Right cardiac atrium (tissue), 5 donors: ENCODE results near the gene TCTN3. TPM values are rescaled to one million over a fixed set of nuclear protein-coding genes. Genes with fewer than 3 reads are reported as not detected.
A peak's percentile ranks its signal among the peaks of the same experiment; 100 is the strongest.
"Not testable (repeated sequence)": the region's sequence is repeated elsewhere in the genome, so short reads cannot be mapped to it uniquely, and the experiment has no call there.

Experiments
- ATAC-seq, 2 donors: fragments of 200-7000 bp; cut with Tn5 transposase; one replicate each; pipeline versions ENCODE4 v1.8.0 to v1.9.1; 2020; ENCODE audit warnings: moderate library complexity in 2 of 2, mild to moderate bottlenecking in 1 of 2
- DNase-seq, 3 donors: peaks; one replicate each; pipeline ENCODE4 v3.0.0-alpha.2; 2020
- H3K27ac ChIP-seq: one replicate; pipeline ENCODE4 v1.5.1; 2013; ENCODE audit warnings: mild to moderate bottlenecking, low read length, control low read depth, moderate library complexity
- H3K27me3 ChIP-seq: one replicate; pipeline ENCODE4 v1.6.1; 2013; ENCODE audit not compliant: control insufficient read depth, insufficient read depth
- H3K4me1 ChIP-seq: one replicate; pipeline ENCODE4 v1.6.1; 2013; ENCODE audit warnings: low read length; ENCODE audit not compliant: control insufficient read depth, insufficient read depth
- H3K4me3 ChIP-seq: one replicate; pipeline ENCODE4 v1.5.1; 2013; ENCODE audit warnings: low read length, control low read depth
- H3K9me3 ChIP-seq: one replicate; pipeline ENCODE4 v1.6.1; 2013; ENCODE audit warnings: low read length; ENCODE audit not compliant: control insufficient read depth
- WGBS: extraction: QIAGEN DNeasy Blood & Tissue Kit; methylation state at CpG from one replicate; pipeline ENCODE4 v1.1.7; 2013; 5-methylcytosine and 5-hydroxymethylcytosine counted together
- intact Hi-C, 4 donors: fragments of 100-400 bp; cut with DNase I; formaldehyde crosslinking; loops; one replicate each; pipeline versions ENCODE4 v1.11.0 to v1.14.0; 2022 to 2023
- long read RNA-seq, 4 donors: library from polyadenylated mRNA; unstranded; transcript quantifications; one replicate each; pipeline ENCODE4 v2.0.0, GENCODE V29; 2020 to 2021
- polyA plus RNA-seq: library from polyadenylated mRNA; stranded (reverse); fragments of 200-250 nt; gene quantifications from one replicate; pipeline ENCODE4 v1.2.3, GENCODE V29; 2013
- total RNA-seq, 4 donors: library from RNA; stranded (reverse); fragmentation: NEBNext Ultra II Directional; extraction: Animal tissue kit (Norgen Biotek cat#: 25700); gene quantifications; one replicate each; pipeline ENCODE4 v1.2.1, GENCODE V29; 2021
- donor health status: healthy with polysubstance abuse.
- donor health status: DM: no; HTN: yes; CAD: no.
- donor health status: DM: no; HTN: no; CAD: no.
- donor health status: DM: no; HTN: yes; CAD: no; lungs with severe emphysema.
- donor health status: DM: yes; HTN: yes; CAD: no.

The TCTN3 gene
- 10 to 100 TPM; 15.3 to 18.5 (median 16.2) TPM for total RNA-seq
- 9.1 TPM for polyA plus RNA-seq
- long read RNA-seq, donor 1, transcript TCTN3-207 (14 exons, 2,739 nt): major isoform, 45 of 53 reads
- long read RNA-seq, donor 1, partial matches to known transcripts: 3 of 53 reads
- long read RNA-seq, donor 1, other reads (novel, unspliced or antisense): 5 of 53 reads
- long read RNA-seq, donor 2, transcript TCTN3-207 (14 exons, 2,739 nt): major isoform, 11 of 11 reads
- long read RNA-seq, donor 2, partial matches to known transcripts: 0 of 11 reads
- long read RNA-seq, donor 2, other reads (novel, unspliced or antisense): 0 of 11 reads
- long read RNA-seq, donor 3, transcript TCTN3-207 (14 exons, 2,739 nt): major isoform, 35 of 49 reads
- long read RNA-seq, donor 3, partial matches to known transcripts: 6 of 49 reads
- long read RNA-seq, donor 3, other reads (novel, unspliced or antisense): 8 of 49 reads
- long read RNA-seq, donor 4, transcript TCTN3-207 (14 exons, 2,739 nt): major isoform, 17 of 21 reads
- long read RNA-seq, donor 4, partial matches to known transcripts: 1 of 21 reads
- long read RNA-seq, donor 4, other reads (novel, unspliced or antisense): 3 of 21 reads

GRCh38 chr10:95693668-95694534 is at the start of gene TCTN3:
Gene TCTN3, minus strand, starts transcription at chr10:95693927. Its CDS starts 28 bp downstream, at chr10:95693899.
- H3K27ac ChIP-seq: peak within 1 kb of the TSS; percentile 55
- H3K9me3 ChIP-seq: no peaks in the 10 kb centered on the region
- intact Hi-C loops: loop anchor here in 3 of 4 donors (10.0 kb wide), 2 partner anchors 151 to 171 kb away; no protein-coding TSS in a partner anchor
- no peaks in the 10 kb centered on the region for H3K27me3 ChIP-seq
- H3K4me1 ChIP-seq: no peaks in the 10 kb centered on the region
- under 1% methylated on average over 53 of the region's 53 CpGs for WGBS
- peak within 1 kb of the TSS; percentile 77 for H3K4me3 ChIP-seq
- ATAC-seq (peak; percentile 100), DNase-seq (peak; percentile 96 to 98 (median 98))

DNA sequence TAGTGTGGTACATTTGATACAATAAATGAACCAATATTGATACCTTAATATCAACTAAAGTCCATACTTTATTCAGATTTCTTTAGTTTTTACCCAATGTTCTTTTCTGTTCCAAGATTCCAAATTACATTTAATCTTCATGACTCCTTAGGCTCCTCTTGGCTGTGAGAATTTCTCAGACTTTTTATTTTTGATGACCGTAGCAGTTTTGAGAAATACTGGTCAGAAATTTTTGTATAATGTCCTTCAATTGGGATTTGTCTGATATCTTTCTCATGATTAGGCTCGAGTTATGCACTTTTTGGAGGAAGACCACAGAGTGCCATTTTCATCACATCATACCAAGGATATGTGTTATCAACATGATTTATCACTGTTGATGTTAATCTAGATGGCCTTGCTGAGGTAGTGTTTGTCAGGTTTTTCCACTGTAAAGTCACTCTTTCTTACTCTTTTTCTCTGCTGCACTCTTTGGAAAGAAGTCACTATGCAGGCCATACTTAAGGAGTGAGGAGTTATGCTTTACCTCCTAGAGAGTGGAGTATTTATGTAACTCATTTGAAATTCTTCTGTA is 49.3 kb upstream of the TCTN3 start:
- no peaks in the 10 kb centered on the region for H3K4me1 ChIP-seq
- no peaks in the 10 kb centered on the region for H3K9me3 ChIP-seq
- WGBS: 63% methylated on average over 2 of the region's 2 CpGs
- intact Hi-C loops: no loop called here
- H3K27me3 ChIP-seq: no peaks in the 10 kb centered on the region
- DNase-seq (no peak), ATAC-seq (no peak)
- no peak overlapping the region for H3K4me3 ChIP-seq
- H3K27ac ChIP-seq: no peak overlapping the region

GRCh38 chr10:95742485-95742884 is 48.8 kb upstream of the TCTN3 start:
- ATAC-seq (peak in 1 of 2 donors; percentile 68), DNase-seq (peak in 1 of 3 donors; percentile 49)
- H3K27me3 ChIP-seq: no peaks in the 10 kb centered on the region
- 34% methylated on average over 3 of the region's 3 CpGs for WGBS
- H3K4me1 ChIP-seq: no peaks in the 10 kb centered on the region
- no peak overlapping the region for H3K4me3 ChIP-seq
- intact Hi-C loops: no loop called here
- H3K9me3 ChIP-seq: no peaks in the 10 kb centered on the region
- no peak overlapping the region for H3K27ac ChIP-seq

GRCh38 chr10:95741807-95742467 is 48.2 kb upstream of the TCTN3 start:
- no peaks in the 10 kb centered on the region for H3K27me3 ChIP-seq
- intact Hi-C loops: no loop called here
- 22% methylated on average over 6 of the region's 6 CpGs for WGBS
- no peaks in the 10 kb centered on the region for H3K4me1 ChIP-seq
- H3K27ac ChIP-seq: peak overlapping the region; percentile 38
- H3K4me3 ChIP-seq: no peak overlapping the region
- ATAC-seq (peak; percentile 97 to 99), DNase-seq (peak in 2 of 3 donors; percentile 36 to 54)
- no peaks in the 10 kb centered on the region for H3K9me3 ChIP-seq

DNA sequence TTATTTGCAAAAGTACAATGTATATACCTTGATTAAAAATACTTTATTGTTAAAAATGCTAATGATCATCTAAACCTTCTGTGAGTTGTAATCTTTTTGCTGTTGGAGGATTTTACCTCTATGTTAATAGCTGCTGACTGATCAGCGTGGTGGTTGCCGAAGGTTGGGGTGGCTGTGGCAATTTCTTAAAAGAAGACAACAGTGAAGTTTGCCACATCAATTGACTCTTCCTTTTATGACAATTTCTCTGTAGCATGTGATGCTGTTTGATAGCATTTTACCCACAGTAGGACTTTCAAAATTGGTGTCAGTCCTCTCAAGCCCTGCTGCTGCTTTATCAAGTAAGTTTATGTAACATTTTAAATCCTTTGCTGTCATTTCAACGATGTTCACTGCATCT is 45.3 kb upstream of the TCTN3 start:
- Histone ChIP-seq H3K4me3 (no peak overlapping the region), H3K4me1 (no peaks in the 10 kb centered on the region), H3K27ac (no peak overlapping the region), H3K9me3 (no peaks in the 10 kb centered on the region), H3K27me3 (no peaks in the 10 kb centered on the region)
- intact Hi-C loops: no loop called here
- 92% methylated on average over 3 of the region's 3 CpGs for WGBS
- ATAC-seq: no peak
- no peak for DNase-seq

GRCh38 chr10:95732907-95733306 is 39.2 kb upstream of the TCTN3 start:
- H3K9me3 ChIP-seq, DNase-seq, intact Hi-C loops, H3K27ac ChIP-seq, ATAC-seq, H3K27me3 ChIP-seq, H3K4me1 ChIP-seq, H3K4me3 ChIP-seq: not testable (repeated sequence)
- WGBS: 98% methylated on average over 6 of the region's 6 CpGs

DNA sequence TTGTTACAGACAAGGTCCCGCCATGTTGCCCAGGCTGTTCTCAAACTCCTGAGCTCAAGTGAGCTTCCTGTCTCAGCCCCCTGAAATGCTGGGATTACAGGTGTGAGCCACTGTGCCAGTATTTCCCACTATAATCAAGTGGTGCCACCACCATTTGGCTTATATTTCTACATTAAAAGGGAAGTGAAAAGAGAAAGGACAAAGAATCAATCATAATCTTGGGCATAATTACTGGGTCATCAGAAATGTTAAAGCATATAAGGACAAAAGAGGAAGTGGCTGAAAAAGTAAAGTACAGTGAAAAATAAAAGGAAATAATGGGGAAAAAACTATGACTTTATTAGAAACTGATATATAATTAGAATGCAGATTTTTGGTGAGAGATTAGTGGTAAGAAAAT is 36.5 kb upstream of the TCTN3 start:
- Histone ChIP-seq H3K27me3 (no peaks in the 10 kb centered on the region), H3K4me3 (no peak overlapping the region), H3K9me3 (no peaks in the 10 kb centered on the region), H3K27ac (peak overlapping the region; percentile 42), H3K4me1 (no peaks in the 10 kb centered on the region)
- no peak for DNase-seq
- intact Hi-C loops: no loop called here
- ATAC-seq: no peak
- whole genome bisulfite sequencing: 90% methylated on average over 1 of the region's 1 CpG

DNA sequence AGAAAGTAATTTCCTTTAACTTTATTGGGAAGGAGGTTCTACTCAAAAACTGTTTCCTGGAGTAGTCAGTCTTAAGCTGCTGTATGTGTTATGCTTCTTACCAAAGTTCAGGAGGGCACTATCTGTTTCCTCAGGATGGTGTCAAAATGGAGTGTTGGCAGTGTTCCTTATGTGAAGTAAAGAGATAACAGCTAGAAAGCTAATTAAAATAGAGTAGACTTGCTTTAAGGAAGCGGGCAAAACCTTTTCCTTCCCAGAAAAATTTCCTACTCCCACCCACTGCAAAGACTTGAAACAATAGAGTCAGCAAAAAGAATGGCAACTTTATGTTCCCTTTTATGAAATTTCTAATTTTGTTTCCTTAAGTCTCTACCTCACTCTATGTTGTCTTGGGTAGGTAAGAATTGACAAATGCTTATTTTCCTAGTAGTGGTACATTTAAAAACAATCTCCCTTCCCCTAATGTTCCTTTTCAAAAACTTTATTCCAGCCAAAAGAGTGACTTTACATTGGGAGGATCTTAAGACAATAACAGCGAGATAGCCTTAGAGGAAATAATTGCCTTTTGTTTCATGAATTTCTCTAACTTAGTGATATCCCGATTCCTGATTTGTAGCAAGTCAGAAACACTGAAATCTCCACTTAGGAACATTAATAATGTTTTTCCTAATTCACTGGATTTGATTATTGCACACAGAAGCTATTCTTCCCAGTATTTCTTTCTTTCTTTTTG is 35.8 kb upstream of the TCTN3 start:
- no peaks in the 10 kb centered on the region for H3K27me3 ChIP-seq
- peak; percentile 88 to 95 for ATAC-seq
- 39% methylated on average over 3 of the region's 3 CpGs for WGBS

DNA sequence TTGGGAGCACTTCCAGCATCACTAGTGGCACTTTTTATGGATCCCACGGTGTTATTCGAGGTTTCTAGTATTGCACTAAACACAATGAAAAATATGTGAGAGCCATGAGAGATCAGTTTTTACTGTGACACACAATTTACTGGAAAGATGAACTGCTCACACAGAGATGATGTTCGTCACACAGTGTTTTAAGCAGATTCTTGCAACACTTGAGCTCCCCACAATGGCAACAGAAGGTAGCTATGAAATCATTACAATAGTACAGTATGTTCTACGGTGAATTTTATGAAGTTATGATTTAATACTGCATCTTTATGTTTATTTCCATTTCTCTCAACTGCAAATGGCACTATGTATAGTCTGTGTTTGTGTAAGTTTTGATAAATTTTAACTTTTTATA is 34.8 kb upstream of the TCTN3 start:
- Histone ChIP-seq H3K27me3 (no peaks in the 10 kb centered on the region), H3K27ac (no peak overlapping the region), H3K9me3 (no peaks in the 10 kb centered on the region), H3K4me3 (no peak overlapping the region), H3K4me1 (no peaks in the 10 kb centered on the region)
- intact Hi-C loops: no loop called here
- no peak for DNase-seq
- WGBS: 49% methylated on average over 4 of the region's 4 CpGs
- peak; percentile 52 to 61 for ATAC-seq

More for the DNA sequence above, 35.8 kb upstream of the TCTN3 start:
- Histone ChIP-seq H3K4me1 (no peaks in the 10 kb centered on the region), H3K27ac (peak overlapping the region; percentile 42), H3K9me3 (no peaks in the 10 kb centered on the region), H3K4me3 (no peak overlapping the region)
- no peak for DNase-seq
- intact Hi-C loops: no loop called here

DNA sequence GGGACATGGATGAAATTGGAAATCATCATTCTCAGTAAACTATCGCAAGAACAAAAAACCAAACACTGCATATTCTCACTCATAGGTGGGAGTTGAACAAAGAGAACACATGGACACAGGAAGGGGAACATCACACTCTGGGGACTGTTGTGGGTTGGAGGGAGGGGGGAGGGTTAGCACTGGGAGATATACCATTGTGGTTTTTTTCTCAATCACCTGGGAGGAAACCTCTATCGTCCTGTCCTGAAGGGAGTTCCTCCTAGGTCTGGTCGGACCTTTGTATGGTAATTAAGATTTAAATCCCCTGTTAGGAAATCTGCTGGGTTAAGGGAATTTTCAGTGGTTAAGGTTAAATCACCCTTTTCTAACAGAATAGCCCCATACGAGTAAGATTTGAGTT is 28.8 kb upstream of the TCTN3 start:
- DNase-seq, intact Hi-C loops, H3K27me3 ChIP-seq, H3K4me1 ChIP-seq, H3K9me3 ChIP-seq, ATAC-seq, H3K4me3 ChIP-seq, H3K27ac ChIP-seq: not testable (repeated sequence)
- WGBS: 75% methylated on average over 4 of the region's 4 CpGs
